NCI-H82 (cell line): ENCODE data around the gene TUBB2A.

Source experiments
- DNase-seq: peaks from one replicate; lab custom pipeline; 2025; lab: John Stamatoyannopoulos, UW

TUBB2A gene

DNA sequence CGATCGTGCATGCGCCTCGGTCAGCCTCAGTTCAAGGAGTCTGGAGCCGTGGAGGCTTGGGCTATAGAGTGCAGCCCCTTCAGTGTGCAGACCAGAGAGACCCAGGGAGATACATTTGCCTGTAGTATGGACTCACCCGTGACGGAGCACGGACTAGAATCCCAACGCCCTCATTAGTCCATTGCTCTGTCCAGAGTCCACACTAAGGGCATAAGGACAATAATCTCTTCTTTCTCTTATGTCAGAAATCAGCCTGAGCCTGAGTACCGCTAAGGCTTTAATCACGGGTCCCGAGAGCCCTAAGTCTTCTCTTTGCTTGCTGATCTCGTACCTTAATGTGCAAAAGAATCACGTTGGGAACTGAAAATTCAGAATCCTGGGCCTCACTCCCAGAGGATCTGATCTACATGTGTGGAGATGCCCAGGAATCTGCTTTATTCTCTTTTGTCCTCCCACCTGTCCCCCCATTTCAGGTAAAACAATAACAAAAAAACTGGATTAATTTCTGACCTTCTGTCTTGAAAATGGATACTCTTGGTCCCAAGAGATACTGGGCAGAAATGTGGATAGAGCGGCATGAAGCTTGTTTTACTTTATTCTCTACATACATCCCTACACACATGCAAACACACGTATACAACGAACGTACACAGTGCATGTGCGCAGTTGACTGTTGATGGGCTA, 38.2 kb downstream of the TUBB2A start:
- DNase-seq, result peak; percentile 75

DNA sequence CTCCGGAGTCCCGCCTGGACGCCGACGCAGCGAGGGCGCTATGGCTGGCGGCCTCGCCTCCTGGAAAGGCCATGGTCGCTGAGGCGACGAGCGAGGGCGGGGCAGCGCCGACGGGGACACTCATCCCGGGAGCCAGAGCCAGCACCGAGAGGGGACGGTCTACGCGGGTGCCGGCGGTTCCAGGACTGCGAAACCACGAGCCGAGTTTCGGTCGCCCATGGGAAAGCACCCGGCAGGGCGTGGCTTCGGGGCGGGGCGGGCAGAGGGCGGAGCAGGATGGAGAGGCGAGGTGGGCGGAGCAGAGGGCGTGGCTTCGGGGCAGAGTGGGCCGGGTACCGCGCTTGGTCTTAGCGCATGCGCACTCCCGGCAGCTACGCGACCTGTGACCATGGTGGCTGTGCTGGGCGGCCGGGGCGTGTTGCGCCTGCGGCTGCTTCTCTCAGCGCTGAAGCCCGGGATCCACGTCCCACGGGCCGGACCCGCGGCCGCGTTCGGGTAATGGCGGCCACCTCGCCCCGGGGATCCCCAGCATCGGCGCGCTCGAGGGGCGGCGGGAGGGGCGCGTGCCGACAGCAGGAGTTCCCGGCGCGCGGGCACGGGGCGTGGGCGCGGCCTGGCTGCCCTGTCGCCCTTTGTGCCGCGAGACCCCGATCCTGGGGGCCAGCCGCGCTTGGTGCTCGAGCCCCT, 38.8 kb downstream of the TUBB2A start, which contains the start of gene BPHL:
Gene BPHL, plus strand, starts transcription at position 359 of the 687 bp plus-strand sequence. Its CDS starts 30 bp downstream, at position 389.
- DNase-seq, result peak; percentile 98

DNA sequence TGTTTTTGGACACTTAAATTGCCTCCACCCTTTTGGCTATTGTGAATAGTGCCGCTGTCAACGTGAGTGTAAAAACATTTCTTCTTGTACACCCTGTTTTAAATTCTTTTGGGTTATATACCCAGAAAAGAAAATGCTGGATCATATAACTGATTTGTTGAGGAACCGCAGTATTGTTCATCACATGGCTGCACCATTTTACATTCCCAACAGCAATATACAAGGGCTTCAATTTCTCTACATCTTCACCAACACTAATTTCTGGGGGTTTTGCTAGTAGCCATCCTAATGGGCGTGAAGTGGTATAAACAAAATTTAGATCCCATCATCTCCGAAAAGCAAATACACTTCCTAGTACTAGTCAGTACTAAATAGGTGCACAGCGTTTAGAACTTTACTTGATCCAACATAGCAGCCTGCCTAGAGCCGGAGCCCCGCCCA, 39.4 kb downstream of the TUBB2A start:
- DNase-seq, result no peak

DNA sequence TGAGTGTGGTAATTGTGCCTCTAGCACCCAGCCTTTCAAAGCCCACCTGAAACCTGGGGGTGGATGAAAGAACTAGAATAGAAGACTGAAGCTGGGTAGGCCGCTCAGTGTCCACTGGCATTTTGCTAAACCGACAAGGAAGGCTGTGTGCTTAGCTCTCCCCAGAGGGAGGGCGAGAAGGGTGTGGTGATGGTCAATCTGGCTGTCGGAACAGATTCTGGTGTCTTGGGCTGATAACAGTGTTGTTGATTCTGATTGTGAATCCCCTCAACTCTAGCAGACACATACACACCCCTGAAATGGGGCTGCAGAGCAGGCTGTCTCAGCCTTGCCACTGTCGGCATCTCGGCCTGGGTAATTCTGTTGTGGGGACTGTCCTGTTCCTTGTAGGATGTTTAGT, 43.0 kb downstream of the TUBB2A start:
- DNase-seq, result no peak

DNA sequence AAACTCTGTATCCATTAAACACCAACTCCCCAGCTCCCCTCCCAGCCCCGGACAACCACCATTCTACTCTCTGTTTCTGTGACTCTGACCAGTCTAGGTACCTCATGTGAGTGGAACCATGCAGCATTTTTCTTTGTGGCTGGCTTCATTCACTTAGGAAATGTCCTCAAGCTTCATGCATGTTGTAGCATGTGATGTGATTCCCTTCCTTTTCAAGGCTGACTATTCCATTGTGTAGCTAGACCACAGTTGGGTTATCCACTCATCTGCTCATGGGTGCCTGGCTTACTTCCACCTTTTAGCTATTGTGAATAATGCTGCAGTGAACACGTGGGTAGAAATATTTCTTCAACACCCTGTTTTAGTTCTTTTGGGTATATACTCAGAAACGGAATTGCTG, 47.6 kb downstream of the TUBB2A start:
- no peak for DNase-seq

DNA sequence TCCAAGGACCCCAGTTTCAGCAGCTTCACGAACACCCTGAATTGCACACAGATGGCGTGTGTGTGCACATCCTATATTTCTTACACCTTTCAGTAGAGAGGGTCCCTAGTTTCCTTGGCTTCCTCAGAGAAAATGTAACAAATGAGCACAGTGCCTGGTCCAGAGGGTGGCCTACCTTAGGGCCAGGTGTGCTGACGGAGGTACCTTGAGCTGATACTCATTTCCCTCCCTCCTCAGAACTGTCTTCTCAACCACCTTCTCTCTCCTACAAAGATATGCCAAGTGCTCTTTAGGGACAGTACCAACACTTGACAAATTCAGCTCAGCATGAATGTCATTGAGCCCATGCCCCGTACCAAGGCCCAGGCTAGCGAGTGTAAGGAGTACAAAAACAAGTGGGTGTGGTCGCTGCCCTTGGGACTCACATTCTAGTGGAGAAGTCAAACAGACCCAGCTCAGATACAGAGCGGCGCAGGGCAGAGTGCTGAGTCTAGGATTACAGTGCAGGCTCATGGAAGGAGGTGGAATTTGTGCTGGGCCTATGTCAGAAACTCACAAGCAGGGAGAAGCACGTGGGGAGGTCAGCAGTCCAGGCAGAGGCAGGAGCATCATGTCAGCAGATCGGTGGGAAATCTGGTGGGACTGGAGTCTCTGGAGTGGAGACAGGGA, 48.5 kb downstream of the TUBB2A start:
- DNase-seq, result no peak
